Measurements from ENCODE around the gene PZP. TPM values are rescaled to one million over a fixed set of nuclear protein-coding genes. Genes with fewer than 3 reads are reported as not detected.

The PZP gene
- total RNA-seq, 1 donor from 2014 or later: 2.7 TPM

DNA sequence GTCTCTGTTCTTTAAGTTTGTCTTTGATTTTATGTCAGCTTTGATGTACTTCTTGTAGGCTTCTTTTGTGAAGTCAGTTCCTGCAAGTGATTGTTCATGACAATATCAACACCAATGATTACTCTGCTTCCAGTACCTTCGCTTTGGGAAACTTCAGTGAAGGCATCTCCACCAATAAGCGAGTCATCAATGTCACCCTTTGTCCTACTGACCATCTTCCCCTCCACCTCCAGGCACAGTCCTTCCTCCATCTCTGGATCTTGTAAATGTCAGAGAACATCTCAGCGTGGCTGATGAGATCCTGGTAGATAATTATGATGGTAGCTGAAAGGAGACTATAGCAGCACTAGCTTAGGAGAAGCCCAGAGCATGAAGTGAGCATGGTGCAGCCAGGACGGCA is 52.1 kb downstream of the PZP start:
- H3K36me3 ChIP-seq: no peaks in the 10 kb centered on the region
- TF ChIP-seq, protein P1, sequence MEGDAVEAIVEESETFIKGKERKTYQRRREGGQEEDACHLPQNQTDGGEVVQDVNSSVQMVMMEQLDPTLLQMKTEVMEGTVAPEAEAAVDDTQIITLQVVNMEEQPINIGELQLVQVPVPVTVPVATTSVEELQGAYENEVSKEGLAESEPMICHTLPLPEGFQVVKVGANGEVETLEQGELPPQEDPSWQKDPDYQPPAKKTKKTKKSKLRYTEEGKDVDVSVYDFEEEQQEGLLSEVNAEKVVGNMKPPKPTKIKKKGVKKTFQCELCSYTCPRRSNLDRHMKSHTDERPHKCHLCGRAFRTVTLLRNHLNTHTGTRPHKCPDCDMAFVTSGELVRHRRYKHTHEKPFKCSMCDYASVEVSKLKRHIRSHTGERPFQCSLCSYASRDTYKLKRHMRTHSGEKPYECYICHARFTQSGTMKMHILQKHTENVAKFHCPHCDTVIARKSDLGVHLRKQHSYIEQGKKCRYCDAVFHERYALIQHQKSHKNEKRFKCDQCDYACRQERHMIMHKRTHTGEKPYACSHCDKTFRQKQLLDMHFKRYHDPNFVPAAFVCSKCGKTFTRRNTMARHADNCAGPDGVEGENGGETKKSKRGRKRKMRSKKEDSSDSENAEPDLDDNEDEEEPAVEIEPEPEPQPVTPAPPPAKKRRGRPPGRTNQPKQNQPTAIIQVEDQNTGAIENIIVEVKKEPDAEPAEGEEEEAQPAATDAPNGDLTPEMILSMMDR (IDR thresholded peaks at IDR 0.05): no peak
- intact Hi-C loops (cut with DNase I): no loop called here
- ATAC-seq: no peak
- no peaks in the 10 kb centered on the region for H3K27me3 ChIP-seq (ENCODE audit: low read depth)
- no peak for DNase-seq
- no peak overlapping the region for H3K27ac ChIP-seq
- H3K9me3 ChIP-seq: no peaks in the 10 kb centered on the region
- H3K4me3 ChIP-seq: no peak overlapping the region
- no peaks in the 10 kb centered on the region for H3K4me1 ChIP-seq

DNA sequence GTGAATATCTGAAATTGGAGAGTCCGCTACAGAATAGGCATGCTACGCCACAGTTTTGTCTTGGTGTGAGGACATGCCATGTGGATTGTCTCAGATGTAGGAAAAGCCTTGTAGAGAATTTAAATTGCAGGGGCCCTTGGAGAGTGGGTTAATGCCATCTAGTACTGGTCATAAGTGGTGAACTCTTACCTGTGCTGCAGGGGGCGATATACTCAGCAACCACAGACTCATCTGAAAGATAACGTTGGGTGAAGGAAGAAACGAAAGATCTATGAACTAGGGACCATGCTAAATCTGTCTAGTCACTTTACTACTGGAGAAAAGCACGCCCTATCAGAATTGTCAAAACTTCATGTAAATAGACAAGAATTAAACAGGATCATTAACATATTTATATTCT is 58.8 kb downstream of the PZP start:
- H3K4me3 ChIP-seq: no peak overlapping the region
- peaks cover 11% of the 10 kb centered on the region for H3K9me3 ChIP-seq
- intact Hi-C loops (cut with DNase I): no loop called here
- no peak overlapping the region for H3K27ac ChIP-seq
- TF ChIP-seq, protein P1 (IDR thresholded peaks at IDR 0.05): no peak
- no peak for DNase-seq
- H3K4me1 ChIP-seq: no peaks in the 10 kb centered on the region
- no peaks in the 10 kb centered on the region for H3K36me3 ChIP-seq
- H3K27me3 ChIP-seq (ENCODE audit: low read depth): no peaks in the 10 kb centered on the region
- ATAC-seq: no peak

DNA sequence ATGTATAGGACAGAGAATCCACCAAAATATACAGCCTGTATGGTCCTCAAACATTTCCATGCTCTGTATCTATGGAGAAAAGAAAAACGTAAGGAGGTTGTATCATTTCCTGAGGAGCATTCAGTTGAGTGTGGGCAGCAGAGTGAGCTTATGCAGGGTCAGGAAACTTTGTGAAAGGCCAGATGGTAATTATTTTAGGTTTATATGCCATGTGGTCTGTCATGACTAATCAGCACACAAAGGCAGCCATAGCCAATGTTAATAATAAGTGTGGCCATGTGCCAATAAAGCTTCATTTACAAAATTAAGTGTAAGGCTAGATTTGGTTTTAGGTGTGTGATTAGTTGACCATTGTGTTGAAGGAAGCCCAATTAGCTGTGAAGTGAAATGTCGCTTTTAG is 59.3 kb downstream of the PZP start:
- H3K27ac ChIP-seq: no peak overlapping the region
- no peaks in the 10 kb centered on the region for H3K36me3 ChIP-seq
- DNase-seq: no peak
- H3K9me3 ChIP-seq: peaks cover 11% of the 10 kb centered on the region
- TF ChIP-seq, protein P1 (IDR thresholded peaks at IDR 0.05): no peak
- no peak for ATAC-seq
- H3K27me3 ChIP-seq (ENCODE audit: low read depth): no peaks in the 10 kb centered on the region
- intact Hi-C loops (cut with DNase I): no loop called here
- no peak overlapping the region for H3K4me3 ChIP-seq
- H3K4me1 ChIP-seq: no peaks in the 10 kb centered on the region

DNA sequence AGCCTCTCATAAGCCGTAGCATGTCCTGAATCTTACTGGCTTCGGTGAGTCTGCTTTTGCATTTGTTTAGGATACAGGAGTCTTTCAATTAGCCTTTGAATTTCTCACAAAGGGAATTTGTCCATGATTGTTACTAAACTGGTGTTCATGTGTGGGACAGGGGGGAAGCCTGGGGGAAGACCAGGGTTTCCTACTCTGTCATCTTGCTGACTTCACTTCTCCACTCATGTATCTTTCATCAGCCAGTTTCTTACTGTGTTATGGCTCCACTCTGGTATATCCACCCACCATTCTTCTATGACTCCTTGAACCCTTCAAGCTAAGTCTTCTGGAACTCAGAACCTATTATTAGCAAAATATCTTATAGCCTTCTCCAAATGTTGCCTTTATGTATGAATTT is 60.7 kb downstream of the PZP start:
- Histone ChIP-seq H3K9me3 (peaks cover 11% of the 10 kb centered on the region), H3K4me1 (no peaks in the 10 kb centered on the region), H3K27ac (no peak overlapping the region), H3K4me3 (no peak overlapping the region), H3K36me3 (no peaks in the 10 kb centered on the region), H3K27me3 (ENCODE audit: low read depth) (no peaks in the 10 kb centered on the region)
- intact Hi-C loops (cut with DNase I): no loop called here
- TF ChIP-seq, protein P1 (IDR thresholded peaks at IDR 0.05): no peak
- DNase-seq: no peak
- ATAC-seq: no peak

DNA sequence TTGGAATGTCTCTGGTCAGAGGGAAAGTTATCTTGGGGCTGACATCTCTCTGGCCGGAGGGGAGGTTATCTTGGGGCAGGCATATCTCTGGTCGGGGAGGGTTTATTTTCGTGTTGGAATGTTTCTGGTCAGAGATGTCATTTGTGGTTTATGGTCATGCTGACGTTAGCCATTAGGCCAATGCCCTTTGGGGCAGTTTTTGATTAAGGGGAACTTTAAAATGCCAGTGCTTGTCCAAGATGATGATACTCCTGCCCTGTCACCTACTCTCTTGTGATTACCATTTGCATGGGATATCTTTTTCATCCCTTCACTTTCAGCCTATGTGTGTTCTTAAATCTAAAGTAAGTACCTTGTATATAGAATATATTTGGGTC is 63.5 kb downstream of the PZP start:
- Histone ChIP-seq H3K36me3 (no peaks in the 10 kb centered on the region), H3K9me3 (peaks cover 11% of the 10 kb centered on the region), H3K4me3 (no peak overlapping the region), H3K27ac (no peak overlapping the region), H3K4me1 (no peaks in the 10 kb centered on the region), H3K27me3 (ENCODE audit: low read depth) (no peaks in the 10 kb centered on the region)
- ATAC-seq (no peak), DNase-seq (no peak)
- intact Hi-C loops (cut with DNase I): no loop called here
- TF ChIP-seq, protein P1 (IDR thresholded peaks at IDR 0.05): no peak
